HFFc6 (cell line): ENCODE results near the gene PWWP2B. TPM values are rescaled to one million over a fixed set of nuclear protein-coding genes. Genes with fewer than 3 reads are reported as not detected.
A peak's percentile ranks its signal among the peaks of the same experiment; 100 is the strongest.
"Not testable (repeated sequence)": the region's sequence is repeated elsewhere in the genome, so short reads cannot be mapped to it uniquely, and the experiment has no call there.

Source experiments
- DNase-seq: peaks from one replicate; pipeline ENCODE4 v3.0.0-alpha.2; 2018
- H3K27ac Mint-ChIP-seq: 2 replicates; pipeline ENCODE4 v1.8.0; 2020; ENCODE audit warnings: mild to moderate bottlenecking, mixed read lengths
- H3K27me3 Mint-ChIP-seq: 2 replicates; pipeline ENCODE4 v1.8.0; 2021; ENCODE audit warnings: mild to moderate bottlenecking, moderate library complexity, mixed read lengths; ENCODE audit not compliant: insufficient read depth
- H3K36me3 Mint-ChIP-seq: 2 replicates; pipeline ENCODE4 v1.8.0; 2021; ENCODE audit warnings: low read depth, mixed read lengths
- H3K4me1 Mint-ChIP-seq: 2 replicates; pipeline ENCODE4 v1.8.0; 2020; ENCODE audit warnings: low read depth, mixed read lengths
- H3K4me3 Mint-ChIP-seq: 2 replicates; pipeline ENCODE4 v1.8.0; 2020; ENCODE audit warnings: mild to moderate bottlenecking, moderate library complexity, mixed read lengths
- H3K9me3 Mint-ChIP-seq: 2 replicates; pipeline ENCODE4 v1.8.0; 2020; ENCODE audit warnings: mild to moderate bottlenecking, mixed read lengths
- total RNA-seq, 6 experiments: library from RNA; stranded (reverse); fragmentation: NEBNext Ultra II Directional; extraction: Animal tissue kit (Norgen Biotek cat#: 25700); gene quantifications; 2 replicates in 1 of 6; 3 replicates in 5 of 6; pipeline ENCODE4 v1.2.3, GENCODE V29; 2021
- TF ChIP-seq, protein P1 (sequence below): fragments of 200-600 bp; sonication (generic); IDR thresholded peaks from 2 replicates; pipeline ENCODE4 v1.5.0; 2021; ENCODE audit warnings: antibody characterized with exemption, mild to moderate bottlenecking

Gene PWWP2B
- total RNA-seq, 6 experiments from 2014 or later, result 4.1 to 6.3 (median 4.7) TPM

DNA sequence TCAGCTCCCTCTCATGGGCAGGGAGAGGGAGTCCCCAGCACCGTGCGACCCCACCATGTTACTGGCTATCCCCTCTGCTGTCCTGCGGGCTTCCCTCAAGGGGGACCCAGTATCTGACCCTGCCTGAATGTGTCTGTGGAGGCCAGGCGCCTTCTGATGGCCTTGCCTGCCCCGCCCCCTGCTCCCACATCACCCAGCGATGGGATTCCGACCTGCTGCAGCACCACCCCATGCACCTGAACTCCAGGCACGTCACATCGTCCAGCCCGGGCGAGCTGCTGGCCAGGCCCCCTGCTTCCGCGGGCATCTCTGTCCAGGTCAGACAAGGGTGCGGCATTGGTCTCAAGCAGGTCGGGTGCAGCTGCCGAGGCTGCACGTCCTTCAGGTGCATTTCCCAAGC, 46.1 kb upstream of the PWWP2B start:
- no peak overlapping the region for H3K27ac Mint-ChIP-seq
- no peak overlapping the region for H3K4me3 Mint-ChIP-seq
- no peak for DNase-seq
- no peaks in the 10 kb centered on the region for H3K4me1 Mint-ChIP-seq
- peaks cover 1% of the 10 kb centered on the region; the same call in 1 of the 2 replicates for H3K27me3 Mint-ChIP-seq
- TF ChIP-seq, protein P1, sequence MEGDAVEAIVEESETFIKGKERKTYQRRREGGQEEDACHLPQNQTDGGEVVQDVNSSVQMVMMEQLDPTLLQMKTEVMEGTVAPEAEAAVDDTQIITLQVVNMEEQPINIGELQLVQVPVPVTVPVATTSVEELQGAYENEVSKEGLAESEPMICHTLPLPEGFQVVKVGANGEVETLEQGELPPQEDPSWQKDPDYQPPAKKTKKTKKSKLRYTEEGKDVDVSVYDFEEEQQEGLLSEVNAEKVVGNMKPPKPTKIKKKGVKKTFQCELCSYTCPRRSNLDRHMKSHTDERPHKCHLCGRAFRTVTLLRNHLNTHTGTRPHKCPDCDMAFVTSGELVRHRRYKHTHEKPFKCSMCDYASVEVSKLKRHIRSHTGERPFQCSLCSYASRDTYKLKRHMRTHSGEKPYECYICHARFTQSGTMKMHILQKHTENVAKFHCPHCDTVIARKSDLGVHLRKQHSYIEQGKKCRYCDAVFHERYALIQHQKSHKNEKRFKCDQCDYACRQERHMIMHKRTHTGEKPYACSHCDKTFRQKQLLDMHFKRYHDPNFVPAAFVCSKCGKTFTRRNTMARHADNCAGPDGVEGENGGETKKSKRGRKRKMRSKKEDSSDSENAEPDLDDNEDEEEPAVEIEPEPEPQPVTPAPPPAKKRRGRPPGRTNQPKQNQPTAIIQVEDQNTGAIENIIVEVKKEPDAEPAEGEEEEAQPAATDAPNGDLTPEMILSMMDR, result no peak
- H3K36me3 Mint-ChIP-seq, result no peaks in the 10 kb centered on the region
- H3K9me3 Mint-ChIP-seq, result no peaks in the 10 kb centered on the region

DNA sequence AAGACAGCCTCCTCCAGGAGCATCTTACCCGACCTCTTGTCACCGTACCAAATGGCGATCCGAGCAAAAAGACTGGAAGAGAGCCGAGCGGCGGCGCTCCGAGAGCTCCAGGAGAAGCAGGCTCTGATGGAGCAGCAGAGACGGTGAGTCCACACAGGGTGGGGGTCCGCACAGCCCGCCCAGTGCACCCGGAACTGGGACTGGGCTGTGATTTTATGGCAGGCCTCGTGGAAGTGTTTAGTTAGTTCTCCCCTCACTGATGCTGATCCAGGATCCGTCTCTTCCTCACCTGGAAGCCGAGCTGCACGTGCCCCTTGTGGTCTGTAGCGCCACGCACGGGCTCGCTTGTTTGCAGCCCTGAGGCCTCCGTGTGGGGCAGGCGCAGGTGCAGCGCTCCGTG, 45.4 kb upstream of the PWWP2B start:
- Mint-ChIP-seq H3K4me1 (no peaks in the 10 kb centered on the region), H3K4me3 (no peak overlapping the region), H3K27ac (no peak overlapping the region), H3K9me3 (no peaks in the 10 kb centered on the region), H3K27me3 (peaks cover 3% of the 10 kb centered on the region; the same call in 1 of the 2 replicates), H3K36me3 (no peaks in the 10 kb centered on the region)
- TF ChIP-seq, protein P1, result no peak
- DNase-seq, result no peak

DNA sequence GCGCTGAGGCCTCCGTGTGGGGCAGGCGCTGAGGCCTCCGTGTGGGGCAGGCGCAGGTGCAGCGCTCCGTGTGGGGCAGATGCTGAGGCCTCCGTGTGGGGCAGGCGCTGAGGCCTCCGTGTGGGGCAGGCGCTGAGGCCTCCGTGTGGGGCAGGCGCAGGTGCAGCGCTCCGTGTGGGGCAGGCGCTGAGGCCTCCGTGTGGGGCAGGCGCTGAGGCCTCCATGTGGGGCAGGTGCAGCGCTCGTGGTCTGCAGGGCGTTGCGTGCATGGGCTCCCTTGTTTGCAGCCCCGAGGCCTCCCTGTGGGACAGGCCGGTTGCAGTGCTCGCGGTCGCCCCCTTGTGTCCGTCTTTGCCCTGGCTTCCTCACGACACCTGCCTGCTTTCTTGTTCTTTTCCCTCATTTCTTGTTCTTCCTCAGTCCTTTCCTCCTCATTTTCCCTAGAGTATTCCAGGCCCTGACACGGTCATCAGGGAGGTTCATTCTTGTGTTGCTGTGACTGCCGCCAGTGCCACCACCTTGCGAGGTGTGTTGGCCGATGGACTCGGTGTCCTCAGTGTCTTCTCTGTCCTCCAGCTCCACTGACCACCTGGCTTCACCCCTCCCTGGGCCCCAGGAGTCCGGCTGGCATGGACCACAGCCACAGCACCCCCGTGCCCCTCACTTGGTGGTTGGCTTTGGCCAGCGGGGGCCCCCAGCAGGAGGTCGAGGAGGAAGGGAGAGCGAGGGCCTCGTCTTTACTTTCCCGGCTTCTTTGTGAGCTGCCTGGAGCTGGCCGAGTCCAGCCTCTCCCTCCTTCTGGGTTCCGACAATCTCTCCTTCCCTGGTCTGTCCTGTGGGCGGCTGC, 44.3 kb upstream of the PWWP2B start:
- H3K27ac Mint-ChIP-seq, result not testable (repeated sequence)

DNA sequence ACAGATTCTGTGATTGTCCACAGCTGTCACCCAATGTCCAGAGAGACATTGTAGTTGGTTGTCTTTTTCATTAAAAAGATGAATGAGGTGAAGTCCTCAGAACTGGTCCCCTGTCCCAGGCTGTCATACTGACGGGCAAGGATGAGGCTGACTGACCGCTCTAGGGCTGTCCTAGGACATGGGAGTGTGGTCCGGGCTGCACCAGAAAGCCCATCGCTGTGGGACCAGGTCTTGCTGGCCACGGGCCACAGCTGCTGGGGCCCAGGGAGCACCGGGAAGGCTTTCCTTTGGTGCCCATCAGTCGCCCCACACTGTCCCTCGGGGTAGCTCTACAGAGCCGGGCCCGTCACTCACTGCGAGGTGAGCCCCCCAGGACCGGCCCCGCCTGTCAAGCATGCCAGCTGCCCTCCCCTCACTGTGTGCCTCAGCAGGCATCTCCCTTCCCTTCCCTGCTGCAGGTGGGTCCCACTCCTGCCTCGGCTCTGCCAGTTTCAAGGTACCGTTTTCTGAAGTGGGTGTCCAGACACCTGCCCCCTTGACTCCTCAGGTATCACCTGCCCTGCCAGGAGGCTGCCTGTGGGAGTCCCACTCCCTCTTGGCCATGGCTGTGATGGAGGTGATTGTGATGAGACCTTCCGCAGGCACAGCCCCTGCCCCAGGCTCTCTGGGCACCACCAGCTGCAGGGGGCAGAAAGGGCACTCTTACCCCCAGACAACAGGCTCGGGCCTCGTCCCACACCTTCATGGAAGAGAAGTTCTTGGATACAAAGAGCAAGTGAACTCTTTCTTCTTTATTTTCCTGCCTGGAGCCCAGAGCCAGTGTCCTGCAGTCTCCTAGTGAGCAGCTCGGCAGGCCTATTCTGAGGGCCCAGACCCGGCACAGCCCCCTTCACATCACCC, 43.3 kb upstream of the PWWP2B start:
- H3K9me3 Mint-ChIP-seq, result no peaks in the 10 kb centered on the region; the same call in 1 of the 2 replicates

More for the DNA sequence above, 44.3 kb upstream of the PWWP2B start:
- DNase-seq, result peak; percentile 22
- not testable (repeated sequence) for H3K27me3 Mint-ChIP-seq, H3K4me1 Mint-ChIP-seq, H3K4me3 Mint-ChIP-seq, H3K36me3 Mint-ChIP-seq, H3K9me3 Mint-ChIP-seq
- TF ChIP-seq, protein P1, result peak; percentile 87

More for the DNA sequence above, 43.3 kb upstream of the PWWP2B start:
- Mint-ChIP-seq H3K4me3 (no peak overlapping the region), H3K36me3 (no peaks in the 10 kb centered on the region), H3K27me3 (peaks cover 3% of the 10 kb centered on the region; the same call in 1 of the 2 replicates), H3K4me1 (no peaks in the 10 kb centered on the region), H3K27ac (no peak overlapping the region)
- no peak for DNase-seq
- TF ChIP-seq, protein P1, result no peak
